GM21723 (cell line): ENCODE data around the gene CRACR2A.

Source experiments
- ATAC-seq: cut with Tn5 transposase; IDR thresholded peaks from one replicate; pipeline ENCODE4 v1.9.1; 2021; ENCODE audit warnings: mild to moderate bottlenecking, moderate library complexity; ENCODE audit not compliant: unreplicated experiment

The CRACR2A gene

DNA sequence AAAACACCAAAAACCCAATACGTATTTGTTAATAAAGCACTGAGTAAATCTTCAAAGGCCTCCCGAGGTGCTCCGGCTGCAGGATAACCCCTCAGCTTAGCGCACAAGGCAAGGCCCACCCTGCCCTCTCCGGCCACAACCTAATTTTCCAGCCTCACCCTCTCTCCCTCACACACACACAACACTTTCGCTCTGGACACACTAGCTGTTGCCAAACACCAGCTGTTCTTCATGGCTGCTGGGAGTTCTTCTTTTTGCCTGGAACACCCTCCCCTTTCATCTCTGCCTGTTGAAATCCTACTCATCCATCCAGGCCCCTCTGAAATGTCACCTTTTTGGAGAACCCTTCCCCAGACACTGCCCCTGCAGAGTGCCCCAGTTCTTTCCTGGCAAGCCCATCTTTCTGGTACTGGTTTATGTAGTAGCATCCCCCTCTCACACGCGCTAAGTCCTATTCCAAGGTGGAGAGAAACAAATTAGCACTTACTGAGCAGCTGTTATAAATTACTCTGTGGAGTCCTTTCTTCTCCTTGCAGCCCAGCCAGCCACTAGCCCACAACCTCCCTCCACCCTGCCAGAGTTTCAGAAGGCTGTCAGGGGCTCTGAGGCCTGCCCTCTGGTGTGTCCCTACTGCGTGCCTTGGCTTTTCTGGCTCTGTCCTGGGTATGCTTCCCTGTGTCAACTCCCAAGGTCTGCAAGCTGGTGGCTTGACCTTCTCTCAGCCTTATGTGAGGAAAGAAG, 805 bp upstream of the CRACR2A start:
- peak; percentile 19 for ATAC-seq

GRCh38 chr12:3752096-3752709, 706 bp downstream of the CRACR2A start:
- peak; percentile 63 for ATAC-seq

GRCh38 chr12:3751151-3752095, 1.5 kb downstream of the CRACR2A start:
- ATAC-seq: no peak

- ATAC-seq: no peak
Observed at GRCh38 chr12:3750616-3751015, 2.3 kb downstream of the CRACR2A start.

- no peak for ATAC-seq
Observed at GRCh38 chr12:3748620-3749019, 4.3 kb downstream of the CRACR2A start.

GRCh38 chr12:3747976-3748619, 4.8 kb downstream of the CRACR2A start:
- ATAC-seq: no peak

DNA sequence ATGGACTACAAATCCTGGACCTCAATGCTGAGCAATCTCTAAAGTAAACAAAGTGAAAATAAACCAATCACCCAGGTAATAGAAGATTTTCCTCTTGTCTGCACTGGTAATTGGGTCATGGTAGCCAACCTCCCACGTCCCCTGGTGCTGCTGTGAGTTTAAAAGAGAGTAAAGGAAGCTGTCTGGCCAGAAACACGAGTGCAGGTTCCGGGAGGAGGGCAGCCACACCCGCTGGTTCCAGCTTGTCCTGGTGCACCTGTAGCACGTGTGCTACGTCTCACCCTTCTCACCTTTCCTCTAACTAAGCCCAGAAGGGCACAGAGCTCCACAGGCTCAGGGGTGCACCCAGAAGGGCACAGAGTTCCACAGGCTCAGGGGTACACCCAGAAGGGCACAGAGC, 5.4 kb downstream of the CRACR2A start:
- no peak for ATAC-seq

- ATAC-seq: no peak
Observed at GRCh38 chr12:3746758-3747157, 6.2 kb downstream of the CRACR2A start.

DNA sequence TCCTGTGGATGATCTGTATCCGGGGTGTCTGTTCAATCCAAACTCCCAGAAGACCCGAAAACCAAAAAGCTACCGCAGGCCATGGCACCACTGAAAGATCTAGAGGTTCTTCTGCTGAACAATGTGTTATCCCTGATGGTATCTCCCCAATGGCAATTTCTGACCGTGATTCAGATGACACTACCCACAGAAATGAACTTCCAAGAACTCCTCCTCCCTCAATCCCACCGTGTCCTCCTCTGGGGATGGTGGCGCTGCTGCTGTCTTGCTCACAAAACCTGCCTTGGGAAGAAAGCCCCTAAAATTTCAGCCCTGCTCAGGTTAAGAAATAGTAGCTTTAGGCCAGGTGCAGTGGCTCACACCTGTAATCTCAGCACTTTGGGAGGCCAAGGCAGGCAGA, 7.8 kb downstream of the CRACR2A start:
- ATAC-seq: no peak

DNA sequence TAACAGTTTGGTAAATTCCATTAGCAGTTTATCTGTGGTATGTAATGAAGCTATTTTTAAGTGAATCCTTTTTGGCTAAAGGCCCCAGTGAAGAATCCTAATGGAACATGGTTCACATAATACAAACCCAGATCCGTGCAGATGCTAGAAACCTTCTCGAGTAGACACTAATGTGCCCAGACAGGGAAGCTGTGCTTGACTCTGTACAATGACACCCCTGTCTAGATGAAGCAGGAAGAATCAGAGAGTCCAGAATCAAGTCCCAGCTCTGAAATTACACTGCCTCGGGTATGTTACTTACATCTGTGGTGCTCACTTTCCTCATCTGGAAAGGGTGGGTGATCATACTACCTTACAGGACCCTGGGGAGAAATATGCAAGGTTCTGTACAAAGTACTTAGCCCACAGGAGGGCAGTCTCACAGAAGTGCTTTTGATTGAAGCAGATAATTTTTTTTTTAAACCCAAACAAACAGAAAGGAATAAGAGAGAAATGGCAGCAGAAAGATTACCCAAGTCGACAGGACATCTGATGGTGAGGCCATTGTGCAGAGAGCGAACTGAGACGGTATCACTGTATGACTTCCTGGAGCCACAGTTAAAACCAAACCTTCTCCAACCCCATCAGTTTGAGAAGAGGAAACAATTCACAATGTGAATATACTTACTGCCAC, 8.5 kb downstream of the CRACR2A start:
- no peak for ATAC-seq

DNA sequence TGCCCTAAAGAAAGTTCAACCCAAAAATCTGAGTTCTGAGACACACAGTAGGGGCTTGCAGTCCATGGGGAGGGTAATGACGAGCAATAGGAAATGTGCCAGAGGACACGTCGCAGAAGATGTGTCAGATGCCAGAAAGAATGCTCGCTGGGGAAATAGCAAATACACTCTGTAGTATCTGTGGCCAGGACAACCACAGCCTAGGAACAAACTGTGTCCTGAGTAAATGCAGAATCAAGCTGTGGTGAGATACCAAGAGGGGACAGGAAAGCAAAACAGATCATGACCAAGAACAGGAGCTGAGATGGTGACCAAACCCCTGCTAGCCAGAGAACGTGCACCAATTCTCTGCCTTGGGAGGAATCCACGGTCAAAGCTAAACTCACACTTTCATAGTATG, 9.1 kb downstream of the CRACR2A start:
- no peak for ATAC-seq

- no peak for ATAC-seq
Observed at GRCh38 chr12:3741882-3742672, 10.8 kb downstream of the CRACR2A start.

DNA sequence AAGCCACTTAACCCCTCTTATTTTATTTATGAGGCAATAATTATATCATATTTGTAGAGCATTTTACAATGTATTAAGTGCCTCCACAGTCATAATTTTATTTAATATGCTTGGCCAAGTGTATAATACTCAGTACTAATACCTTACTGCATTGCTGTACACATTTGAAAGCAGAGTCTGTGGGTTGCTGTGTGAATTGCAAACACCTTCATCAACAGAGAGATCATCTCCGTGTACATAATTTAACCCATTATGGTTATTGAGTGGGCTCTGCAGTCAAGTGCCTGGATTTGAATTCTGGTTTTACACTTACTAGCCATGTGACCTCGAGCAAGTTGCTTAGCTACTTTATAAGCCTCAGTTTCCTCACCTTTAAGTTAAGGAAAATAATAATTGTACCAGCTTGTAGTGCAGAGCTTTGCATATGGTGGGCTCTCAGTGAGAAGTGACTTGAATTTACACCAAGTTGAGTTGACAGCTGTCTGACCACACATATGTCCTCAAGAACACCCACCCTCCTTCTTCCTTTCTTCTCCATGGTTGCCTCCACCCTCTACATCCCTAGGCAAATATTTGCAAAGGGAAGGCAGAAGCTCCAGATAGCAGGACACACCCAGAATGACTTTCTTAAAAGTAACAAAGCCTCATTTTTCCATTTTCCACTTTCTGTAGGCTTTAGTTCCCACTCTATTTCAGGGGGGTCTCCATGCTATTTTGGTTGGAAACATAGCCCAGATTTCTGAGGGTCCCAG, 12.3 kb downstream of the CRACR2A start:
- no peak for ATAC-seq

DNA sequence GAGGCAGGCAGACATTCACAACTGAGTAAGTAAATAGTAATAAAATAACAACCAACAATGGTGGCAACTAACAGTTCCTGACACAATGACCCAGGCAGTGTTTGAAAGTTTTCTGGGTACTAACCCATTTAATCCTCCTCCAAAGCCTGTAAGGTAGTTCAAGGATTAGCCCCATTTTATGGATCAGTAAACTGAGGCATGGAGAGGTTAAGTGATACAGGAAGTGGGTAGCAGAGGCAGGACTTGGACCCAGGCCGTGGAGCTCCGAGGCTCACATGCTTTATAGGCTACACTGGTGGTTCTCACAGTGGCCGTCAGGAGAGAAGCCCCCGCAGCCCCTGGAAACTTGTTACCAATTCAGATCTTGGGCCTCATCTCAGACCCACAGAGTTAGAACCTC, 17.5 kb downstream of the CRACR2A start:
- no peak for ATAC-seq

GRCh38 chr12:3732901-3733300, 20.0 kb downstream of the CRACR2A start:
- ATAC-seq: no peak

DNA sequence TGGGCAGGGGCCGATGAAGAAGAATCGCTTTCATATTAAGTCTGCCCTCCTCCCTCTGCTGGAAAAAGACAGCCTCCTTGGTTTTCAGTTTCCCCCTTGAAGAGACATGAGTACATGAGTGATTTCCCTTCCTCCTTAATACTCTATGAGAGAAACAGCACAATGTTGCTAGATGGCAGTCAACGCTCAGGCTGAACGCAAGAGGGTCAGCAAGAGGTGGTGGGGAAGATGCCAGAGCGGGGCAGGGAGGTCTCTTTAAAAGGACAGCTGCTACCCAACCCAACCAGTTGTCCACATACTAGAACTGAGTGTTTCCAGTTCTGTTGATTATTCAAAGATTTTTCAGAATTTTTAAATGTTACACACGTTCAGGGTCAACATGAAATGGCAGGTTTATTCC, 22.8 kb downstream of the CRACR2A start:
- ATAC-seq: no peak

GRCh38 chr12:3728686-3729085, 24.2 kb downstream of the CRACR2A start:
- ATAC-seq: peak; percentile 19

DNA sequence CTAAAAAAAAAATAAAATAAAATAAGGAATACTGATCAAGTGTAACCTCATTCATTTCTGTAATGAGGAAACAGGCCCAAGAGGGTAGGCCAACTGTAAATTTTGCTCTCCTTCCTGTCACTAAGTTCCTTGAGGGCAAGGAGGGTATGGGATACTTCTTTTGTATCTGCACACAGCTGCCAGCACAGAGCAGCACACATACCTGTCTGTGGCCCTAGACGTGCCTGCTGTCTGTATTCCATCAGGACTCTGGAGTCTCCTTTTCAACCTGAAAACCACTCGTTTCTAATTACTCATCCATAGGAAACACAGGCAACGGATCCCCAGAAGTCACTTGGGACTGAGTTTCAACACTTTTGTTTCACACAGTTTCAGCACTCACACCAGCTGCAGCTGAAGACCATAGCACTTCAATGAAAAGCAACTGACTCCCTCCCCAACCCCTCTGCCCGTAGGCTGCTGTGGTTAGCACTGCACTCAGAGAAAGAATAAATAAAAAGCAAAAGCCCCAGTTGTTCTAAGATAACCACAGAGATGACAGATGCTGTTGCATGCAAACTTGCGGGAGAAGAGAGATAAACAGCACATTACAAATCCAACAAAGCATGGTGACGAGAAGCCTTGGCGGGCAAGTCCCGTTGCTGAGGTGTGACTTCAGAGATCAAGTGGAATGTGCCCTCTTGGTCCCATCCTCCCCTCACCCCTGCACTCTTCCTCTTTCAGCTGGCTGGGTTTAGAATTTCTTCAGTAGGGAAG, 24.9 kb downstream of the CRACR2A start:
- peak; percentile 97 for ATAC-seq
